Left lobe of liver (tissue), 2 donors: Measurements from ENCODE around the gene SPARC. TPM values are rescaled to one million over a fixed set of nuclear protein-coding genes. Genes with fewer than 3 reads are reported as not detected.
"Not testable (repeated sequence)": the region's sequence is repeated elsewhere in the genome, so short reads cannot be mapped to it uniquely, and the experiment has no call there.

Source experiments
- ATAC-seq: fragments of 200-7000 bp; cut with Tn5 transposase; one replicate; pipeline ENCODE4 v1.9.1; 2020; ENCODE audit warnings: mild to moderate bottlenecking, moderate library complexity
- DNase-seq: peaks from one replicate; pipeline ENCODE4 v3.0.0-alpha.2; 2020; ENCODE audit warnings: low spot score
- total RNA-seq: library from RNA; stranded (reverse); gene quantifications from one replicate; pipeline ENCODE4 v1.2.1, GENCODE V29; 2021
- donor health status: DM: no; HTN: no; CAD: no; lungs with moderate emphysema.
- donor health status: DM: no; HTN: yes; CAD: no.

Gene SPARC
- 90.7 TPM for total RNA-seq

- no peak for DNase-seq
- peak; percentile 86 for ATAC-seq
Observed at GRCh38 chr5:151686674-151687407, at the start of gene SPARC. TSS of gene SPARC (minus strand) at chr5:151686915. CDS start at chr5:151676188, 10,727 bp downstream.

- DNase-seq (no peak), ATAC-seq (no peak)
Observed at GRCh38 chr5:151735646-151736045, 48.9 kb upstream of the SPARC start.

- ATAC-seq (no peak), DNase-seq (no peak)
Observed at GRCh38 chr5:151734064-151734408, 47.3 kb upstream of the SPARC start.

- DNase-seq (no peak), ATAC-seq (no peak)
Observed at GRCh38 chr5:151733358-151734063, 46.8 kb upstream of the SPARC start.

- ATAC-seq (no peak), DNase-seq (no peak)
Observed at GRCh38 chr5:151730381-151730780, 43.7 kb upstream of the SPARC start.

GRCh38 chr5:151729597-151729996 is 42.9 kb upstream of the SPARC start:
- not testable (repeated sequence) for ATAC-seq, DNase-seq

- no peak for ATAC-seq
- no peak for DNase-seq
Observed at GRCh38 chr5:151724360-151724759, 37.6 kb upstream of the SPARC start.

GRCh38 chr5:151722546-151722945 is 35.8 kb upstream of the SPARC start:
- ATAC-seq: no peak

GRCh38 chr5:151721812-151722391 is 35.2 kb upstream of the SPARC start:
- no peak for ATAC-seq
- no peak for DNase-seq

More at GRCh38 chr5:151722546-151722945, 35.8 kb upstream of the SPARC start:
- no peak for DNase-seq

- ATAC-seq: no peak
- DNase-seq: no peak
Observed at GRCh38 chr5:151721087-151721646, 34.5 kb upstream of the SPARC start.

GRCh38 chr5:151720215-151720614 is 33.5 kb upstream of the SPARC start:
- DNase-seq (no peak), ATAC-seq (no peak)

GRCh38 chr5:151719228-151720000 is 32.7 kb upstream of the SPARC start:
- DNase-seq (no peak), ATAC-seq (peak; percentile 40)

GRCh38 chr5:151718646-151719045 is 31.9 kb upstream of the SPARC start:
- DNase-seq (no peak), ATAC-seq (no peak)

- ATAC-seq: no peak
- DNase-seq: no peak
Observed at GRCh38 chr5:151718153-151718552, 31.4 kb upstream of the SPARC start.

- DNase-seq (no peak), ATAC-seq (no peak)
Observed at GRCh38 chr5:151717416-151717815, 30.7 kb upstream of the SPARC start.

- DNase-seq (no peak), ATAC-seq (no peak)
Observed at GRCh38 chr5:151709109-151709735, 22.5 kb upstream of the SPARC start.

- no peak for ATAC-seq
- DNase-seq: no peak
Observed at GRCh38 chr5:151708126-151708525, 21.4 kb upstream of the SPARC start.

GRCh38 chr5:151707567-151707966 is 20.9 kb upstream of the SPARC start:
- ATAC-seq (no peak), DNase-seq (no peak)

- ATAC-seq (no peak), DNase-seq (no peak)
Observed at GRCh38 chr5:151706906-151707305, 20.2 kb upstream of the SPARC start.

- no peak for DNase-seq
- ATAC-seq: no peak
Observed at GRCh38 chr5:151703780-151704179, 17.1 kb upstream of the SPARC start.

GRCh38 chr5:151703227-151703626 is 16.5 kb upstream of the SPARC start:
- DNase-seq (no peak), ATAC-seq (no peak)
